Fibroblast of lung (primary cell): ENCODE measurements around the gene MPZL3. TPM values are rescaled to one million over a fixed set of nuclear protein-coding genes. Genes with fewer than 3 reads are reported as not detected.

Source experiments
- DNase-seq, 2 donors: peaks; one replicate each; pipeline versions ENCODE4 v3.0.0 to v3.0.0-alpha.2; 2010; ENCODE audit warnings: low read depth in 2 of 2
- H2AFZ ChIP-seq: 2 replicates; pipeline ENCODE4 v1.5.1; 2012; ENCODE audit warnings: low read length, control low read depth, inconsistent platforms
- H3K27ac ChIP-seq: 2 replicates; pipeline ENCODE4 v1.5.1; 2011; ENCODE audit warnings: low read length, control low read depth; ENCODE audit not compliant: insufficient read depth
- H3K27me3 ChIP-seq: 2 replicates; pipeline ENCODE4 v1.5.1; 2011; ENCODE audit warnings: mild to moderate bottlenecking, low read length; ENCODE audit not compliant: control insufficient read depth, insufficient read depth
- H3K36me3 ChIP-seq: 2 replicates; pipeline ENCODE4 v1.5.1; 2011; ENCODE audit warnings: low read length; ENCODE audit not compliant: control insufficient read depth, insufficient read depth
- H3K4me1 ChIP-seq: 2 replicates; pipeline ENCODE4 v1.5.1; 2011; ENCODE audit warnings: low read length; ENCODE audit not compliant: control insufficient read depth, insufficient read depth; ENCODE audit errors: extremely low read depth
- H3K4me2 ChIP-seq: 2 replicates; pipeline ENCODE4 v1.5.1; 2011; ENCODE audit warnings: low read length, control low read depth; ENCODE audit not compliant: insufficient read depth; ENCODE audit errors: extremely low read depth
- H3K4me3 ChIP-seq, 4 experiments: fragments of 200-600 bp in 1 of 4; sonication (generic) in 1 of 4; replicated peaks in 1 of 4; 2 replicates each; pipeline ENCODE4 v1.5.1; 2011 to 2016; ENCODE audit warnings: low read length in 4 of 4, low read depth in 3 of 4, mild to moderate bottlenecking in 3 of 4, control low read depth in 2 of 4, inconsistent platforms in 1 of 4, mixed read lengths in 1 of 4; ENCODE audit not compliant: insufficient read depth in 1 of 4; ENCODE audit errors: control extremely low read depth in 1 of 4
- H3K79me2 ChIP-seq: 2 replicates; pipeline ENCODE4 v1.5.1; 2012; ENCODE audit warnings: mild to moderate bottlenecking, low read length, inconsistent platforms; ENCODE audit not compliant: control insufficient read depth, insufficient read depth
- H3K9ac ChIP-seq: 2 replicates; pipeline ENCODE4 v1.5.1; 2011; ENCODE audit warnings: mild to moderate bottlenecking, low read length, control low read depth; ENCODE audit not compliant: insufficient read depth
- H3K9me3 ChIP-seq: 2 replicates; pipeline ENCODE4 v1.5.1; 2012; ENCODE audit warnings: low read depth, low read length; ENCODE audit not compliant: control insufficient read depth, insufficient read depth
- H4K20me1 ChIP-seq: 2 replicates; pipeline ENCODE4 v1.5.1; 2011; ENCODE audit warnings: low read length; ENCODE audit not compliant: control insufficient read depth, insufficient read depth; ENCODE audit errors: extremely low read depth
- CTCF ChIP-seq, 2 donors: IDR thresholded peaks in 1 of 2; conservative IDR thresholded peaks in 1 of 2; 1 replicate in 1 of 2; 2 replicates in 1 of 2; pipeline ENCODE4 v1.5.1; 2011 to 2012; ENCODE audit warnings: low read length in 2 of 2, control low read depth in 1 of 2, inconsistent platforms in 1 of 2, low read depth in 1 of 2, mild to moderate bottlenecking in 1 of 2
- EZH2 ChIP-seq: IDR thresholded peaks from 2 replicates; pipeline ENCODE4 v1.5.1; 2012; ENCODE audit warnings: low read length, control low read depth, mild to moderate bottlenecking; ENCODE audit errors: missing control alignments
- polyA plus RNA-seq, 2 donors: library from polyadenylated mRNA; depleted of rRNA in 1 of 2; stranded (reverse) in 1 of 2; unstranded in 1 of 2; fragments of >200 nt; gene quantifications; 2 replicates each; pipeline ENCODE4 v1.2.1, GENCODE V29; 2011 to 2012; ENCODE audit warnings: missing spikeins in 1 of 2
- total RNA-seq: library from RNA; depleted of rRNA; stranded (reverse); fragments of >200 nt; gene quantifications from 2 replicates; pipeline ENCODE4 v1.2.1, GENCODE V29; 2014

The MPZL3 gene
- total and polyA plus RNA-seq, 2 donors (not counting 1 experiment from before 2014, with no cell fraction given): 0.33 to 0.44 TPM

- Histone ChIP-seq H3K27me3 (no peaks in the 10 kb centered on the region), H2AFZ (no peak overlapping the region), H3K4me3 (no peak overlapping the region), H3K9ac (no peak overlapping the region), H3K4me1 (no peaks in the 10 kb centered on the region), H3K36me3 (no peaks in the 10 kb centered on the region), H3K79me2 (no peaks in the 10 kb centered on the region), H3K9me3 (no peaks in the 10 kb centered on the region), H3K27ac (no peak overlapping the region), H4K20me1 (no peaks in the 10 kb centered on the region), H3K4me2 (no peak overlapping the region)
- TF ChIP-seq EZH2: no peak
- TF ChIP-seq CTCF (conservative IDR thresholded peaks at IDR 0.05 in 1 of 2, IDR thresholded peaks at IDR 0.05 in 1 of 2; ENCODE audit: low read depth in 1 of 2, low read length in 2 of 2): no peak
- no peak for DNase-seq
Measured at GRCh38 chr11:118230088-118230487, 22.1 kb downstream of the MPZL3 start.

GRCh38 chr11:118229274-118229847, 22.8 kb downstream of the MPZL3 start:
- Histone ChIP-seq H2AFZ (no peak overlapping the region), H3K4me1 (no peaks in the 10 kb centered on the region), H3K36me3 (no peaks in the 10 kb centered on the region), H3K9me3 (no peaks in the 10 kb centered on the region), H3K27me3 (no peaks in the 10 kb centered on the region), H3K27ac (no peak overlapping the region), H3K4me3 (no peak overlapping the region), H3K4me2 (no peak overlapping the region), H3K79me2 (no peaks in the 10 kb centered on the region), H3K9ac (no peak overlapping the region), H4K20me1 (no peaks in the 10 kb centered on the region)
- TF ChIP-seq CTCF (conservative IDR thresholded peaks at IDR 0.05 in 1 of 2, IDR thresholded peaks at IDR 0.05 in 1 of 2; ENCODE audit: low read depth in 1 of 2, low read length in 2 of 2): no peak
- no peak for TF ChIP-seq EZH2
- peak in 1 of 2 donors; percentile 57 for DNase-seq

GRCh38 chr11:118227865-118228785, 24.0 kb downstream of the MPZL3 start:
- TF ChIP-seq EZH2 (no peak), CTCF (conservative IDR thresholded peaks at IDR 0.05 in 1 of 2, IDR thresholded peaks at IDR 0.05 in 1 of 2; ENCODE audit: low read depth in 1 of 2, low read length in 2 of 2) (no peak)
- H3K27ac ChIP-seq: no peak overlapping the region
- H3K4me2 ChIP-seq: no peak overlapping the region
- no peaks in the 10 kb centered on the region for H4K20me1 ChIP-seq
- no peak overlapping the region for H3K9ac ChIP-seq
- H3K79me2 ChIP-seq: no peaks in the 10 kb centered on the region
- no peak overlapping the region for H3K4me3 ChIP-seq
- no peak for DNase-seq
- no peak overlapping the region for H2AFZ ChIP-seq
- H3K9me3 ChIP-seq: no peaks in the 10 kb centered on the region
- H3K27me3 ChIP-seq: no peaks in the 10 kb centered on the region
- H3K4me1 ChIP-seq: no peaks in the 10 kb centered on the region
- no peaks in the 10 kb centered on the region for H3K36me3 ChIP-seq
